ENCODE results near the gene FADS2. TPM values are rescaled to one million over a fixed set of nuclear protein-coding genes. Genes with fewer than 3 reads are reported as not detected.

The FADS2 gene
- total RNA-seq, 6 experiments from 2014 or later: 56.0 to 105 (median 81.1) TPM

GRCh38 chr11:61869708-61870451 lies 41.8 kb downstream of the FADS2 start:
- H3K36me3 Mint-ChIP-seq (ENCODE audit: low read depth): no peaks in the 10 kb centered on the region
- no peaks in the 10 kb centered on the region for H3K9me3 Mint-ChIP-seq
- no peak overlapping the region for H3K4me3 Mint-ChIP-seq
- peaks cover 8% of the 10 kb centered on the region for H3K27me3 Mint-ChIP-seq (ENCODE audit: insufficient read depth)
- no peak for DNase-seq
- H3K4me1 Mint-ChIP-seq (ENCODE audit: low read depth): peaks cover 21% of the 10 kb centered on the region
- TF ChIP-seq, protein P1, sequence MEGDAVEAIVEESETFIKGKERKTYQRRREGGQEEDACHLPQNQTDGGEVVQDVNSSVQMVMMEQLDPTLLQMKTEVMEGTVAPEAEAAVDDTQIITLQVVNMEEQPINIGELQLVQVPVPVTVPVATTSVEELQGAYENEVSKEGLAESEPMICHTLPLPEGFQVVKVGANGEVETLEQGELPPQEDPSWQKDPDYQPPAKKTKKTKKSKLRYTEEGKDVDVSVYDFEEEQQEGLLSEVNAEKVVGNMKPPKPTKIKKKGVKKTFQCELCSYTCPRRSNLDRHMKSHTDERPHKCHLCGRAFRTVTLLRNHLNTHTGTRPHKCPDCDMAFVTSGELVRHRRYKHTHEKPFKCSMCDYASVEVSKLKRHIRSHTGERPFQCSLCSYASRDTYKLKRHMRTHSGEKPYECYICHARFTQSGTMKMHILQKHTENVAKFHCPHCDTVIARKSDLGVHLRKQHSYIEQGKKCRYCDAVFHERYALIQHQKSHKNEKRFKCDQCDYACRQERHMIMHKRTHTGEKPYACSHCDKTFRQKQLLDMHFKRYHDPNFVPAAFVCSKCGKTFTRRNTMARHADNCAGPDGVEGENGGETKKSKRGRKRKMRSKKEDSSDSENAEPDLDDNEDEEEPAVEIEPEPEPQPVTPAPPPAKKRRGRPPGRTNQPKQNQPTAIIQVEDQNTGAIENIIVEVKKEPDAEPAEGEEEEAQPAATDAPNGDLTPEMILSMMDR (IDR thresholded peaks at IDR 0.05): no peak
- peak overlapping the region; percentile 75; the same call in 1 of the 2 replicates for H3K27ac Mint-ChIP-seq

DNA sequence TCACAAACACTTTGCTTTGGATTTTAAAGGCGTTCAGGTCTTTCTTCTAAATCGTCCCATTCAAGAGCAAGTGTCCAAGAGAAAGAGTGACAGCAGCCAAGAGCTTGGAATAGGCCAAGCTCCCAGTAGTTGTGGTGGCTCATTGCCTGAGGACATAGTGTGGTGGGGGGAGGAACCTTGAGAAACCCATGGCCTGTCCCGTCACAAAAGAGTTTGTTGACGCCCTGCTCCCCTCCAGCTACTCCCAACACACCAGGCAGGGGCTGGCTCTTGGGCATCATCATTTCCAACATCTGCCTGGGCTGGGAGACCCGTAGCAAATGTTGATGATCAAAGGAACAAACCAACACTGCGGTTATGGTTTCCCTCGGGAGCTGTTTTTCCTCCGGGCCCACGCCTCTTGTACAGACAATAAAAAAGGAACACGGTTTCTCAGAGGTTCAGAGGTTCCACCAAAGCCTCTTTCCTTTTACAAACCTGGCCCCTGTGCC lies 42.5 kb downstream of the FADS2 start:
- Mint-ChIP-seq H3K36me3 (ENCODE audit: low read depth) (no peaks in the 10 kb centered on the region), H3K4me1 (ENCODE audit: low read depth) (peaks cover 22% of the 10 kb centered on the region), H3K9me3 (no peaks in the 10 kb centered on the region), H3K27ac (peak overlapping the region; percentile 75), H3K4me3 (peak overlapping the region; percentile 62; the same call in 1 of the 2 replicates), H3K27me3 (ENCODE audit: insufficient read depth) (peaks cover 8% of the 10 kb centered on the region)
- no peak for DNase-seq
- TF ChIP-seq, protein P1 (IDR thresholded peaks at IDR 0.05): no peak

DNA sequence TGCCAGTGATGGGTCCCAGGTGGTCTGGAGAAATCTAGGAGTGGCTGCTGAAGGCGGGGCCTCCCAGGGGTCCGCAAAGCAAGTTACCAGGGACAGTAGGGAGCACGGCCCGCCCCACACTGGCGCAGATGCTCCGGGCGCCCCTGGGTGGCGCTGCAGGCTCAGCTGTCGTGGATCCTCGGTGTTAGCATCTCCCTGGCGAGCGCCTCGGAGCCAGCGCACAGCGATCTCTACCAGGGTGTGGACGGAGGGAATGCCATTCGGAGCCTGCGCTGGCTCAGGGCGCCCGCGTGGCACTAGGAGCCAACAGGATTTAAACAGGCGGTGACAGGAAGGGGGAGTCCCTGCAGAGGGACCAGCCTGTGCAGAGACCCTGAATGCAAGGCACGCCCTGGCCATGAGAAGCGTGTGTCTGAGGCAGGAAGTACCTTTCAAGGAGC lies 43.1 kb downstream of the FADS2 start:
- Mint-ChIP-seq H3K27ac (peak overlapping the region; percentile 75), H3K4me3 (peak overlapping the region; percentile 62), H3K36me3 (ENCODE audit: low read depth) (no peaks in the 10 kb centered on the region), H3K27me3 (ENCODE audit: insufficient read depth) (peaks cover 8% of the 10 kb centered on the region), H3K4me1 (ENCODE audit: low read depth) (peaks cover 22% of the 10 kb centered on the region), H3K9me3 (no peaks in the 10 kb centered on the region)
- peak; percentile 77 for DNase-seq
- TF ChIP-seq, protein P1 (IDR thresholded peaks at IDR 0.05): peak; percentile 96

- Mint-ChIP-seq H3K4me1 (ENCODE audit: low read depth) (peaks cover 22% of the 10 kb centered on the region), H3K27ac (no peak overlapping the region), H3K4me3 (no peak overlapping the region), H3K36me3 (ENCODE audit: low read depth) (no peaks in the 10 kb centered on the region), H3K9me3 (no peaks in the 10 kb centered on the region), H3K27me3 (ENCODE audit: insufficient read depth) (peaks cover 8% of the 10 kb centered on the region)
- DNase-seq: no peak
- TF ChIP-seq, protein P1 (IDR thresholded peaks at IDR 0.05): no peak
Measured at GRCh38 chr11:61872935-61873565, 45.0 kb downstream of the FADS2 start.

GRCh38 chr11:61873588-61874376 lies 45.7 kb downstream of the FADS2 start:
- Mint-ChIP-seq H3K4me3 (no peak overlapping the region), H3K36me3 (ENCODE audit: low read depth) (no peaks in the 10 kb centered on the region), H3K27me3 (ENCODE audit: insufficient read depth) (peaks cover 8% of the 10 kb centered on the region), H3K4me1 (ENCODE audit: low read depth) (peaks cover 22% of the 10 kb centered on the region), H3K9me3 (no peaks in the 10 kb centered on the region), H3K27ac (no peak overlapping the region)
- TF ChIP-seq, protein P1 (IDR thresholded peaks at IDR 0.05): peak; percentile 16; the same call in 1 of the 2 replicates
- DNase-seq: no peak
